DOHH2 (cell line): ENCODE data around the gene NINJ2.

Experiments
- CTCF ChIP-seq: fragments of 200-600 bp; sonication (generic); IDR thresholded peaks from one replicate; pipeline ENCODE4 v1.5.1; 2014; ENCODE audit warnings: antibody characterized with exemption, mild to moderate bottlenecking, low read depth, low read length; ENCODE audit not compliant: poor library complexity, severe bottlenecking
- EZH2phosphoT487 ChIP-seq: fragments of 200-600 bp; sonication (generic); IDR thresholded peaks from 2 replicates; pipeline ENCODE4 v1.6.1; 2017; ENCODE audit warnings: borderline replicate concordance, mild to moderate bottlenecking, antibody characterized with exemption, low read length, moderate library complexity, mixed read lengths

- TF ChIP-seq CTCF (no peak), EZH2phosphoT487 (no peak)
These were observed 100.6 kb downstream of the NINJ2 start for GRCh38 chr12:562634-563033.
